ENCODE measurements around the gene TRAF6. TPM values are rescaled to one million over a fixed set of nuclear protein-coding genes. Genes with fewer than 3 reads are reported as not detected.

The TRAF6 gene
- total RNA-seq, 1 experiment from 2014 or later, result 9.3 TPM

GRCh38 chr11:36492724-36493304 is 17.3 kb downstream of the TRAF6 start:
- ChIA-PET RAD21 (ENCODE audit: low non-redundant PET in 1 of 2, low total read pairs in 2 of 2, uncharacterized antibody in 2 of 2, unreplicated experiment in 2 of 2) (interaction anchor here (0.7 to 1.2 kb wide), 5 partner anchors 13 to 671 kb away, joined by 3 to 5 read pairs (median 3); no protein-coding TSS in a partner anchor), CTCF (interaction anchor here (0.6 to 1.9 kb wide), 31 partner anchors 8 to 671 kb away, joined by 3 to 29 read pairs (median 5); partner anchors contain the start of genes COMMD9 and TRAF6), POLR2A (interaction anchor here (0.9 kb wide), 1 partner anchor 14 kb away, joined by 3 read pairs; no protein-coding TSS in a partner anchor)
- Histone ChIP-seq H2AFZ (ENCODE audit: low read depth, low read length, poor library complexity, severe bottlenecking) (no peak overlapping the region), H3K9me2 (ENCODE audit: insufficient read depth) (no peaks in the 10 kb centered on the region), H3K4me2 (ENCODE audit: low read length) (no peak overlapping the region), H3K9me3 (ENCODE audit: control insufficient read depth in 1 of 2, insufficient read depth in 1 of 2, low read depth in 1 of 2, low read length in 2 of 2) (no peaks in the 10 kb centered on the region), H3K9ac (ENCODE audit: low read length) (no peak overlapping the region), H3K27me3 (ENCODE audit: insufficient read depth, low read length) (no peaks in the 10 kb centered on the region), H4K20me1 (ENCODE audit: insufficient read depth) (no peaks in the 10 kb centered on the region), H3K4me3 (replicated peaks in 1 of 2; ENCODE audit: low read depth in 1 of 2, low read length in 2 of 2) (no peak overlapping the region), H3K36me3 (ENCODE audit: control insufficient read depth in 1 of 2, insufficient read depth in 2 of 2, low read length in 2 of 2) (peaks cover 18 to 31% of the 10 kb centered on the region in 2 experiments; a peak in 3 of 4 replicates), H3K79me2 (ENCODE audit: insufficient read depth, low read length) (no peaks in the 10 kb centered on the region), H3K27ac (ENCODE audit: low read depth, low read length) (no peak overlapping the region), H3K4me1 (ENCODE audit: control insufficient read depth in 1 of 2, insufficient read depth in 2 of 2, low read length in 2 of 2) (no peaks in the 10 kb centered on the region)
- DNase-seq (ENCODE audit: low read depth, low spot score) (peak; percentile 42), ATAC-seq (peak; percentile 78)
- BruUV-seq (replicated peaks), result no TSS peak
- TF ChIP-seq ZFX (IDR thresholded peaks at IDR 0.05) (no peak), RAD21 (IDR thresholded peaks at IDR 0.05; ENCODE audit: low read depth) (peak; percentile 67), CEBPB (IDR thresholded peaks at IDR 0.05; ENCODE audit: low read depth) (no peak), FOSL1 (IDR thresholded peaks at IDR 0.05; ENCODE audit: low read depth) (no peak), CTCF (IDR thresholded peaks at IDR 0.05 in 2 of 3, conservative IDR thresholded peaks at IDR 0.05 in 1 of 3; ENCODE audit: borderline replicate concordance in 1 of 3, insufficient read depth in 1 of 3, low read depth in 2 of 3, low read length in 2 of 3) (peak; percentile 44 to 88 (median 72); a peak in 5 of 6 replicates), SP1 (IDR thresholded peaks at IDR 0.05; ENCODE audit: low read depth) (no peak), ATF3 (IDR thresholded peaks at IDR 0.05) (no peak), EZH2 (IDR thresholded peaks at IDR 0.05) (no peak), TCF7L2 (IDR thresholded peaks at IDR 0.05; ENCODE audit: borderline replicate concordance, extremely low read depth, insufficient read depth, insufficient read length) (no peak)
- intact Hi-C loops (cut with micrococcal nuclease), result loop anchor here (1.0 kb wide), 2 partner anchors 186 to 201 kb away; no protein-coding TSS in a partner anchor

Data from HCT116 (cell line).